Skeletal muscle satellite cell (primary cell): ENCODE data around the gene TSTD1.

Experiments
- H3K27me3 ChIP-seq: 2 replicates; pipeline ENCODE4 v1.7.0; 2013; ENCODE audit warnings: low read length; ENCODE audit not compliant: control insufficient read depth, insufficient read depth
- H3K36me3 ChIP-seq: 2 replicates; pipeline ENCODE4 v1.7.0; 2013; ENCODE audit warnings: mild to moderate bottlenecking, control low read depth, low read length; ENCODE audit not compliant: insufficient read depth
- H3K4me1 ChIP-seq: 2 replicates; pipeline ENCODE4 v1.7.0; 2013; ENCODE audit warnings: low read length; ENCODE audit not compliant: control insufficient read depth, insufficient read depth
- H3K4me2 ChIP-seq: 2 replicates; pipeline ENCODE4 v1.7.0; 2013; ENCODE audit warnings: mild to moderate bottlenecking, low read length
- H3K4me3 ChIP-seq: 2 replicates; pipeline ENCODE4 v1.7.0; 2013; ENCODE audit warnings: low read length
- H3K9ac ChIP-seq: 2 replicates; pipeline ENCODE4 v1.7.0; 2013; ENCODE audit warnings: mild to moderate bottlenecking, low read depth, low read length, moderate library complexity
- H3K9me3 ChIP-seq: replicated peaks from 2 replicates; pipeline ENCODE4 v1.7.0; 2013; ENCODE audit warnings: mild to moderate bottlenecking, control low read depth, low read length

The TSTD1 gene

GRCh38 chr1:161077426-161077825 is 38.7 kb upstream of the TSTD1 start:
- no peak overlapping the region for H3K9ac ChIP-seq
- no peak overlapping the region for H3K4me2 ChIP-seq
- no peaks in the 10 kb centered on the region for H3K36me3 ChIP-seq
- peaks cover 2% of the 10 kb centered on the region for H3K27me3 ChIP-seq
- peaks cover 14% of the 10 kb centered on the region for H3K4me1 ChIP-seq
- no peak overlapping the region for H3K4me3 ChIP-seq
- H3K9me3 ChIP-seq, result no peaks in the 10 kb centered on the region

GRCh38 chr1:161076410-161076809 is 37.6 kb upstream of the TSTD1 start:
- Histone ChIP-seq H3K9me3 (no peaks in the 10 kb centered on the region), H3K4me1 (peaks cover 12% of the 10 kb centered on the region), H3K27me3 (peaks cover 2% of the 10 kb centered on the region)

GRCh38 chr1:161074676-161075368 is 36.1 kb upstream of the TSTD1 start:
- Histone ChIP-seq H3K4me2 (no peak overlapping the region), H3K4me3 (no peak overlapping the region), H3K4me1 (no peaks in the 10 kb centered on the region), H3K36me3 (no peaks in the 10 kb centered on the region), H3K27me3 (peaks cover 2% of the 10 kb centered on the region), H3K9ac (no peak overlapping the region), H3K9me3 (no peaks in the 10 kb centered on the region)

More at GRCh38 chr1:161076410-161076809, 37.6 kb upstream of the TSTD1 start:
- no peak overlapping the region for H3K9ac ChIP-seq
- no peak overlapping the region for H3K4me2 ChIP-seq
- H3K36me3 ChIP-seq, result no peaks in the 10 kb centered on the region
- H3K4me3 ChIP-seq, result no peak overlapping the region

- H3K4me2 ChIP-seq, result no peak overlapping the region
- H3K36me3 ChIP-seq, result no peaks in the 10 kb centered on the region
- H3K9ac ChIP-seq, result no peak overlapping the region
- H3K4me3 ChIP-seq, result no peak overlapping the region
- H3K27me3 ChIP-seq, result peaks cover 2% of the 10 kb centered on the region
- no peaks in the 10 kb centered on the region for H3K4me1 ChIP-seq
- H3K9me3 ChIP-seq, result no peaks in the 10 kb centered on the region
These were observed 34.8 kb upstream of the TSTD1 start for GRCh38 chr1:161073474-161074121.

- Histone ChIP-seq H3K27me3 (peaks cover 2% of the 10 kb centered on the region), H3K4me2 (no peak overlapping the region), H3K36me3 (no peaks in the 10 kb centered on the region), H3K9ac (no peak overlapping the region), H3K4me1 (no peaks in the 10 kb centered on the region), H3K9me3 (no peaks in the 10 kb centered on the region), H3K4me3 (no peak overlapping the region)
These were observed 34.1 kb upstream of the TSTD1 start for GRCh38 chr1:161072751-161073449.

- Histone ChIP-seq H3K9me3 (no peaks in the 10 kb centered on the region), H3K9ac (no peak overlapping the region), H3K4me2 (no peak overlapping the region), H3K4me1 (no peaks in the 10 kb centered on the region), H3K4me3 (no peak overlapping the region), H3K27me3 (no peaks in the 10 kb centered on the region), H3K36me3 (no peaks in the 10 kb centered on the region)
These were observed 33.2 kb upstream of the TSTD1 start for GRCh38 chr1:161071886-161072371.

GRCh38 chr1:161070761-161071160 is 32.0 kb upstream of the TSTD1 start:
- Histone ChIP-seq H3K4me3 (no peak overlapping the region), H3K9ac (no peak overlapping the region), H3K9me3 (no peaks in the 10 kb centered on the region), H3K36me3 (no peaks in the 10 kb centered on the region), H3K4me1 (no peaks in the 10 kb centered on the region), H3K27me3 (no peaks in the 10 kb centered on the region), H3K4me2 (no peak overlapping the region)

GRCh38 chr1:161069731-161070270 is 31.0 kb upstream of the TSTD1 start, which contains the start of gene ARHGAP30:
Gene ARHGAP30, minus strand, starts transcription at chr1:161069891. Its CDS starts 267 bp downstream, at chr1:161069624.
- H3K4me3 ChIP-seq, result no peak within 1 kb of the TSS
- no peak within 1 kb of the TSS for H3K4me2 ChIP-seq
- H3K9ac ChIP-seq, result no peak within 1 kb of the TSS
- H3K9me3 ChIP-seq, result no peaks in the 10 kb centered on the region
- no peaks in the 10 kb centered on the region for H3K27me3 ChIP-seq
- H3K36me3 ChIP-seq, result no peaks in the 10 kb centered on the region
- H3K4me1 ChIP-seq, result no peaks in the 10 kb centered on the region

GRCh38 chr1:161069241-161069640 is 30.5 kb upstream of the TSTD1 start:
- Histone ChIP-seq H3K9ac (no peak overlapping the region), H3K9me3 (no peaks in the 10 kb centered on the region), H3K4me1 (no peaks in the 10 kb centered on the region), H3K4me3 (no peak overlapping the region), H3K36me3 (no peaks in the 10 kb centered on the region), H3K27me3 (no peaks in the 10 kb centered on the region), H3K4me2 (no peak overlapping the region)

- Histone ChIP-seq H3K4me2 (no peak overlapping the region), H3K4me1 (no peaks in the 10 kb centered on the region), H3K27me3 (no peaks in the 10 kb centered on the region), H3K4me3 (no peak overlapping the region), H3K36me3 (no peaks in the 10 kb centered on the region), H3K9ac (no peak overlapping the region), H3K9me3 (no peaks in the 10 kb centered on the region)
These were observed 29.8 kb upstream of the TSTD1 start for GRCh38 chr1:161068306-161069234.
